Adrenal gland (tissue), 12 donors: Measurements from ENCODE around the gene SLC15A1. TPM values are rescaled to one million over a fixed set of nuclear protein-coding genes. Genes with fewer than 3 reads are reported as not detected.
A peak's percentile ranks its signal among the peaks of the same experiment; 100 is the strongest.

Experiments
- DNase-seq, 7 donors: peaks; one replicate each; pipeline ENCODE4 v3.0.0-alpha.2; 2019 to 2020
- H3K27ac ChIP-seq, 5 donors: fragments of 200-600 bp; sonication (generic) in 4 of 5; 1 replicate in 3 of 5; 2 replicates in 2 of 5; pipeline versions ENCODE4 v1.5.1 to v1.8.0; 2016 to 2020; ENCODE audit warnings: mild to moderate bottlenecking in 1 of 5
- H3K27me3 ChIP-seq: fragments of 200-600 bp; 2 replicates; pipeline ENCODE4 v1.8.0; 2021
- H3K36me3 ChIP-seq, 2 donors: fragments of 200-600 bp; replicated peaks in 1 of 2; 1 replicate in 1 of 2; 2 replicates in 1 of 2; pipeline versions ENCODE4 v1.5.1 to v1.8.0; 2018 to 2022
- H3K4me1 ChIP-seq, 2 donors: fragments of 200-600 bp; replicated peaks in 1 of 2; 1 replicate in 1 of 2; 2 replicates in 1 of 2; pipeline versions ENCODE4 v1.5.1 to v1.8.0; 2018 to 2021
- H3K4me3 ChIP-seq, 4 donors: fragments of 200-600 bp; sonication (generic) in 3 of 4; one replicate each; pipeline ENCODE4 v1.5.1; 2016 to 2018
- H3K9me3 ChIP-seq, 3 donors: fragments of 200-600 bp; sonication (generic) in 1 of 3; replicated peaks in 1 of 3; 1 replicate in 2 of 3; 2 replicates in 1 of 3; pipeline versions ENCODE4 v1.5.1 to v1.8.0; 2016 to 2021
- POLR2A ChIP-seq, 2 donors: fragments of 450-650 bp; IDR thresholded peaks; one replicate each; pipeline ENCODE4 v1.6.1; 2017; ENCODE audit warnings: antibody characterized with exemption in 2 of 2, mild to moderate bottlenecking in 2 of 2, moderate library complexity in 1 of 2
- WGBS, 4 donors: extraction: QIAGEN DNeasy Blood & Tissue Kit in 2 of 4; methylation state at CpG; one replicate each; pipeline versions ENCODE4 v1.1.5 to v1.1.7; 2013 to 2017; 5-methylcytosine and 5-hydroxymethylcytosine counted together
- intact Hi-C, 2 donors: fragments of 100-400 bp; cut with DNase I; formaldehyde crosslinking; loops; one replicate each; pipeline versions ENCODE4 v1.14.1 to v1.15.0; 2022 to 2023
- polyA plus RNA-seq, 3 donors: library from polyadenylated mRNA; stranded (reverse); fragments of 200-250 nt in 2 of 3; fragments of 350-450 nt in 1 of 3; fragmentation: Illumina TruSeq in 1 of 3; extraction: RNeasy Lipid Tissue Mini Kit (QIAGEN cat#74804) in 1 of 3; gene quantifications; one replicate each; pipeline ENCODE4 v1.2.3, GENCODE V29; 2013 to 2014
- total RNA-seq, 9 donors: library from RNA; depleted of rRNA in 4 of 9; stranded (reverse); fragments of >200 nt in 4 of 9; fragments of 120-200 nt in 1 of 9; fragmentation: NEBNext Ultra II Directional in 1 of 9; extraction: Animal tissue kit (Norgen Biotek cat#: 25700) in 1 of 9; gene quantifications; one replicate each; pipeline versions ENCODE4 v1.1.0 to v1.2.4, GENCODE V29; 2013 to 2023
- TF ChIP-seq, protein P1 (sequence below), 6 experiments: fragments of 450-650 bp in 4 of 6; fragments of 200-600 bp in 2 of 6; sonication (generic) in 1 of 6; IDR thresholded peaks; 1 replicate in 5 of 6; 2 replicates in 1 of 6; pipeline versions ENCODE4 v1.5.1 to v1.8.0; 2016 to 2021; ENCODE audit warnings: antibody characterized with exemption in 6 of 6, mild to moderate bottlenecking in 2 of 6, moderate library complexity in 1 of 6
- donor health status: healthy with polysubstance abuse.
- donor health status: Bipolar disorder and iron deficiency.
- donor health status: DM: yes; HTN: yes; CAD: no.
- donor health status: DM: no; HTN: no; CAD: no.
- donor health status: DM: no; HTN: no; CAD: no.
- donor health status: DM: yes; HTN: yes; CAD: no.

SLC15A1 gene
- total and polyA plus RNA-seq, 12 donors, result 0.06 to 0.17 (median 0.07) TPM; not detected in 8

DNA sequence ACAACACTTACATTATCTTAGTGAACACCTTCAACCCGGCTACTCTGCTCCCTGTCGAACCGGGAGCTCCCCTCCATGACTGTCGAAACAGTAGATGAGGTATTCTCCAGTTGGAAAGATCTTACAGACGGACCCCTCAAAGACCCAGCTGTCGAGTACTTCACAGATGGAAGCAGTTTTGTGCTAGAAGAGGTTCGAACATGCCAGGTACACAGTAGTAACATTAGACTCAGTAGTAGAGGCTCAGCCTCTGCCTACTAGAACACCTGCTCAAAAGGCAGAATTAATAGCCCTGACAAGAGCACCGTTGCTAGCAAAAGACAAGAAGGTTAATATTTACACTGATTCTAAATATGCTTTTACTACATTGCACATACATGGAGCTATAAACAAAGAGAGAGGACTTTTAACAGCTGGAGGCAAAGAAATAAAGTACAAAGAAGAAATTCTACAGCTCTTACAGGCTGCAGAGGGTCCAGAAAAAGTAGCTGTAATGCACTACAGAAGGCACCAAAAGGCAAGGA, 13.6 kb upstream of the SLC15A1 start:
- no peaks in the 10 kb centered on the region for H3K36me3 ChIP-seq
- 77 to 86% (median 82%) methylated on average over 7 to 8 of the region's 8 CpGs for WGBS, 4 donors
- no peak for TF ChIP-seq POLR2A (IDR thresholded peaks at IDR 0.05)
- TF ChIP-seq, protein P1, sequence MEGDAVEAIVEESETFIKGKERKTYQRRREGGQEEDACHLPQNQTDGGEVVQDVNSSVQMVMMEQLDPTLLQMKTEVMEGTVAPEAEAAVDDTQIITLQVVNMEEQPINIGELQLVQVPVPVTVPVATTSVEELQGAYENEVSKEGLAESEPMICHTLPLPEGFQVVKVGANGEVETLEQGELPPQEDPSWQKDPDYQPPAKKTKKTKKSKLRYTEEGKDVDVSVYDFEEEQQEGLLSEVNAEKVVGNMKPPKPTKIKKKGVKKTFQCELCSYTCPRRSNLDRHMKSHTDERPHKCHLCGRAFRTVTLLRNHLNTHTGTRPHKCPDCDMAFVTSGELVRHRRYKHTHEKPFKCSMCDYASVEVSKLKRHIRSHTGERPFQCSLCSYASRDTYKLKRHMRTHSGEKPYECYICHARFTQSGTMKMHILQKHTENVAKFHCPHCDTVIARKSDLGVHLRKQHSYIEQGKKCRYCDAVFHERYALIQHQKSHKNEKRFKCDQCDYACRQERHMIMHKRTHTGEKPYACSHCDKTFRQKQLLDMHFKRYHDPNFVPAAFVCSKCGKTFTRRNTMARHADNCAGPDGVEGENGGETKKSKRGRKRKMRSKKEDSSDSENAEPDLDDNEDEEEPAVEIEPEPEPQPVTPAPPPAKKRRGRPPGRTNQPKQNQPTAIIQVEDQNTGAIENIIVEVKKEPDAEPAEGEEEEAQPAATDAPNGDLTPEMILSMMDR (IDR thresholded peaks at IDR 0.05), result no peak
- no peak overlapping the region for H3K27ac ChIP-seq
- no peak overlapping the region for H3K4me3 ChIP-seq
- H3K9me3 ChIP-seq, result no peaks in the 10 kb centered on the region
- intact Hi-C loops, result no loop called here
- no peaks in the 10 kb centered on the region for H3K27me3 ChIP-seq
- DNase-seq, result no peak
- no peaks in the 10 kb centered on the region for H3K4me1 ChIP-seq

DNA sequence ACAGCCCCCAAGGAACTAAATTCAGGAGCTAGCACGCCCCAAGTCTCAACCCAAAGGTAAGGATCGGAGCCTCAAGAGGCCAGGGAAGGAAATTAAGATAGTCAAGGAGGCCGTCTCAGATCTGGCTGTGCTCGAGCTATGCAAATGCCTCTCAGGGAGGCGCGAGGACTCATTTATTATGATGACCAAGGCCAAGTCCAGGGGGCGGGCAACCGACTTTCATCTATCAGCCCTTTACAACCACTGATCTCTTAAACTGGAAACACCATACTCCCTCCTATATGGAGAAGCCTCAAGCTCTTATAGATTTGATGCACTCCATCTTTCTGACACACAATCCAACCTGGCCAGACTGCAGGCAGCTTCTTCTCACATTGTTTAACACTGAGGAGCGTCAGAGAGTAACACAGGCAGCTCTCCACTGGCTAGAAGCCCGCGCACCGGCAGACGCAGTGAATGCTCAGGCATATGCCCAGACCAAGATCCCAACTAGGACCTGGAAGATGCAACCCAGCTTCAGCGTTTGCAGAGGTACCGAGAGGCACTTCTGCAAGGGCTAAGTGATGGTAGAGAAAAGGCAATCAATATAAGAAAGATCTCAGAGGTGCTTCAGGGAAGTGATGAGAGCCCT, 9.6 kb upstream of the SLC15A1 start:
- 63 to 70% (median 67%) methylated on average over 12 to 15 of the region's 15 CpGs for WGBS, 4 donors
- no peak for TF ChIP-seq POLR2A (IDR thresholded peaks at IDR 0.05)
- TF ChIP-seq, protein P1 (IDR thresholded peaks at IDR 0.05), result no peak
- Histone ChIP-seq H3K27me3 (no peaks in the 10 kb centered on the region), H3K4me3 (peak overlapping the region in 2 of 4 donors; percentile 8 to 50), H3K36me3 (no peaks in the 10 kb centered on the region), H3K9me3 (no peaks in the 10 kb centered on the region), H3K4me1 (no peaks in the 10 kb centered on the region), H3K27ac (no peak overlapping the region)
- intact Hi-C loops, result no loop called here
- DNase-seq, result no peak

DNA sequence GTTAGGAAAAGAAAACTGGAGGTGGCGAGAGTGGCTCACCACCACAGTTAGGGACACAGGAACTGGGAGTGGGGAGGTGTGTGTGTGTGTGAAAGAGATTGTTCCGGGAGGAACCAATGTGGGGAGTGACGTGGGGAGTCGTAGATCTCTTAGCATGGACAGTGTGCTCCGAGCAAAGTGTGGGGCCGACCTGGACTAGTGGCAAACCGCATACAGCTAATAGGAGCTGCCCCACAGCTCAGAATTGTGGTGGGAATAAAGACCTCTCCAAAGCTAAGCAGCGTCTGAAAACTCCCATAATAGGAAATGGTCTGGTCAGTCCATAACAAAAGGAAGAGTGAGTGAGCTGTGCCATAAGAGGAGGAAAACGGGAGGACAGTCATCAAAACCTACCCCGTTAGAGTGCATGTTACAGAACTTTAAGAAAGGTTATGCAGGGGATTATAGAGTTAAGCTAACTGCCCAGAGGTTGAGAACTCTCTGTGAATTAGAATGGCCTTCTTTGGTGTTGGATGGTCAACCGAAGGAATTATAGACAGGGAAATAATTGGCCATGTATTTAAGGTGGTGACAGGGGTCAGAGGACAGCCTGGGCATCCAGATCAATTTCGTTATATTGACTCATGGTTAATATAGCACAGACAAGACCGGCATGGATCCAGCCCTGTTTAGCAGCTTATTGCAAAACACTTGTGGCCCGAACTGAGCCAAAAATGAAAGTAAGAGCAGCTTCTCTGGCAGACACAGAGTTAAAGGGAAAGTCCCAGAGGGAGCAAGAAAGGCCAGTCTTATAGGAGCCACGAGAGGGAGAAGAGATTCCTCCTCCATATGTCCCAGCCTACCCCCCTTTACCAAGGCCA, 8.9 kb upstream of the SLC15A1 start:
- H3K27me3 ChIP-seq, result no peaks in the 10 kb centered on the region
- peak overlapping the region in 2 of 4 donors; percentile 8 to 50 for H3K4me3 ChIP-seq
- WGBS, 4 donors, result 59 to 68% (median 66%) methylated on average over 15 of the region's 15 CpGs
- no peaks in the 10 kb centered on the region for H3K4me1 ChIP-seq
- intact Hi-C loops, result no loop called here
- DNase-seq, result peak in 5 of 7 donors; percentile 27 to 58 (median 37)
- no peak for TF ChIP-seq POLR2A (IDR thresholded peaks at IDR 0.05)
- TF ChIP-seq, protein P1 (IDR thresholded peaks at IDR 0.05), result peak in 1 of 6 experiments; percentile 13
- no peaks in the 10 kb centered on the region for H3K36me3 ChIP-seq
- no peak overlapping the region for H3K27ac ChIP-seq
- H3K9me3 ChIP-seq, result no peaks in the 10 kb centered on the region

DNA sequence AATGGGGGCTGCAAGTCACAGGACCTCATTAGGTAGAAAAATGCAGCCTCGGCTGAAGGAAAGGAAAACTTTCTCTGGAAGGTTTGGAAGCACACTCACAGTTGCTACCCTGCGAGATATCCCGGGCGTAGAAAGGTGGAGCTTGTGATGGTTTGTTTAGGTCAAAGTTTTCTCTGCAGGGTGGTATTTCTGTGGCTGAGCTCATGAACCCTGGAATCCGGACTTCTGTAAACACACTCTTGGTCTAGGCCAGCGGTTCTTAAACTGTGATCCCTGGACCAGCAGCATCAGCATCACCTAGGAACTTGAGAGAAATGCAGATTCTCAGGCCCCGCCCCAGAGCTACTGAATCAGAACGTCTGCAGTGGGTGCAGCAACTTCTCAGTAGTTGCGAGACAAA, 3.3 kb upstream of the SLC15A1 start:
- Histone ChIP-seq H3K27me3 (peaks cover 24% of the 10 kb centered on the region), H3K27ac (no peak overlapping the region), H3K4me1 (peaks cover 8 to 10% of the 10 kb centered on the region in 2 donors), H3K9me3 (no peaks in the 10 kb centered on the region), H3K36me3 (no peaks in the 10 kb centered on the region), H3K4me3 (no peak overlapping the region)
- no peak for DNase-seq
- intact Hi-C loops, result no loop called here
- TF ChIP-seq, protein P1 (IDR thresholded peaks at IDR 0.05), result no peak
- TF ChIP-seq POLR2A (IDR thresholded peaks at IDR 0.05), result no peak
- WGBS, 4 donors, result 84 to 85% (median 85%) methylated on average over 9 of the region's 9 CpGs
